ENCODE data around the gene MINDY2.

- TF ChIP-seq EZH2 (IDR thresholded peaks at IDR 0.05; ENCODE audit: low read depth, low read length, severe bottlenecking) (no peak), POLR2AphosphoS5 (IDR thresholded peaks at IDR 0.05; ENCODE audit: low read depth, low read length) (no peak), MAX (IDR thresholded peaks at IDR 0.05) (no peak), CTCF (IDR thresholded peaks at IDR 0.05; ENCODE audit: control extremely low read depth in 1 of 3, insufficient read depth in 1 of 3, low read depth in 1 of 3, low read length in 3 of 3) (no peak), RAD21 (IDR thresholded peaks at IDR 0.05 in 1 of 2, conservative IDR thresholded peaks at IDR 0.05 in 1 of 2; ENCODE audit: low read depth in 2 of 2, low read length in 2 of 2) (no peak), ZNF274 (IDR thresholded peaks at IDR 0.05; ENCODE audit: borderline replicate concordance, extremely low read depth, low read length) (no peak), SIN3A (conservative IDR thresholded peaks at IDR 0.05 in 1 of 2, IDR thresholded peaks at IDR 0.05 in 1 of 2; ENCODE audit: low read depth in 1 of 2, low read length in 2 of 2) (no peak), POLR2A (IDR thresholded peaks at IDR 0.05; ENCODE audit: control extremely low read depth in 1 of 2, low read depth in 2 of 2, low read length in 2 of 2) (no peak), TCF12 (IDR thresholded peaks at IDR 0.05; ENCODE audit: low read depth, low read length) (no peak)
These were observed 102.2 kb downstream of the MINDY2 start for GRCh38 chr15:58873267-58873666.

Data from H1 (cell line).